H1 (cell line): Measurements from ENCODE around the gene SASS6. TPM values are rescaled to one million over a fixed set of nuclear protein-coding genes. Genes with fewer than 3 reads are reported as not detected.

ENCODE experiments used
- ATF2 ChIP-seq: IDR thresholded peaks from 2 replicates; pipeline ENCODE4 v1.6.1; 2012; ENCODE audit warnings: low read length, inconsistent platforms
- CHD7 ChIP-seq: fragments of 300-600 bp; sonication (generic); IDR thresholded peaks from 2 replicates; pipeline ENCODE4 v1.7.1; 2012; ENCODE audit warnings: low read length, moderate library complexity, mild to moderate bottlenecking, inconsistent platforms; ENCODE audit not compliant: insufficient replicate concordance
- HDAC2 ChIP-seq, 2 experiments: fragments of 300-600 bp in 1 of 2; sonication (generic) in 1 of 2; IDR thresholded peaks; 2 replicates each; pipeline ENCODE4 v1.6.1; 2011 to 2012; ENCODE audit warnings: low read depth in 2 of 2, low read length in 2 of 2, mild to moderate bottlenecking in 2 of 2, moderate library complexity in 2 of 2, borderline replicate concordance in 1 of 2, inconsistent platforms in 1 of 2
- SUZ12 ChIP-seq: fragments of 200-600 bp; sonication (generic); IDR thresholded peaks from 2 replicates; pipeline ENCODE4 v1.6.1; 2012; ENCODE audit warnings: mild to moderate bottlenecking, inconsistent platforms, low read length, moderate library complexity, mixed read lengths
- USF2 ChIP-seq: IDR thresholded peaks from 2 replicates; pipeline ENCODE4 v1.6.1; 2011; ENCODE audit warnings: low read length, improper control_type of control experiment
- ZNF274 ChIP-seq: IDR thresholded peaks from 2 replicates; pipeline ENCODE4 v1.7.0; 2012; ENCODE audit warnings: low read length, borderline replicate concordance; ENCODE audit errors: extremely low read depth
- polyA plus RNA-seq, 7 experiments: library from polyadenylated mRNA; depleted of rRNA in 3 of 7; stranded (reverse) in 5 of 7; unstranded in 2 of 7; fragments of >200 nt in 5 of 7; fragments of 200-250 nt in 2 of 7; gene quantifications; 1 replicate in 5 of 7; 2 replicates in 1 of 7; 4 replicates in 1 of 7; pipeline versions ENCODE4 v1.2.1 to v1.2.3, GENCODE V29; 2011 to 2013; ENCODE audit warnings: missing spikeins in 2 of 7, mixed read lengths in 2 of 7
- total RNA-seq: library from RNA; stranded (reverse); fragmentation: NEBNext Ultra II Directional; extraction: Animal tissue kit (Norgen Biotek cat#: 25700); gene quantifications from 2 replicates; pipeline ENCODE4 v1.2.1, GENCODE V29; 2021

Gene SASS6
- total and polyA plus RNA-seq, 2 of the 8 experiments (the other 6 are each of a cell fraction or from before 2014, with no cell fraction given) = 1.2 to 13.8 TPM

GRCh38 chr1:100037927-100038659 is 94.6 kb downstream of the SASS6 start (continued):
- TF ChIP-seq HDAC2 (IDR thresholded peaks at IDR 0.05; ENCODE audit: borderline replicate concordance in 1 of 2, low read depth in 2 of 2, low read length in 2 of 2) (peak in 1 of 2 experiments; percentile 78; a peak in 1 of 4 replicates), ZNF274 (no peak), USF2 (no peak), CHD7 (no peak), SUZ12 (no peak), ATF2 (no peak)
